Progenitor cell of endocrine pancreas (in vitro differentiated cells): Measurements from ENCODE around the gene CNTN5. TPM values are rescaled to one million over a fixed set of nuclear protein-coding genes. Genes with fewer than 3 reads are reported as not detected.

Source experiments
- DNase-seq: peaks from one replicate; pipeline ENCODE4 v3.0.0; 2021; ENCODE audit warnings: low spot score; ENCODE audit not compliant: unreplicated experiment
- H3K27ac Mint-ChIP-seq: 2 replicates; pipeline ENCODE4 v1.8.0; 2021; ENCODE audit warnings: mild to moderate bottlenecking, moderate library complexity, mixed read lengths
- H3K27me3 Mint-ChIP-seq: 2 replicates; pipeline ENCODE4 v1.8.0; 2021; ENCODE audit warnings: mixed read lengths
- H3K36me3 Mint-ChIP-seq: 2 replicates; pipeline ENCODE4 v1.8.0; 2022; ENCODE audit warnings: mixed read lengths; ENCODE audit not compliant: insufficient read depth
- H3K4me1 Mint-ChIP-seq: 2 replicates; pipeline ENCODE4 v1.8.0; 2021; ENCODE audit warnings: low read depth, mixed read lengths
- H3K4me3 Mint-ChIP-seq: 2 replicates; pipeline ENCODE4 v1.8.0; 2021; ENCODE audit warnings: low read depth, mild to moderate bottlenecking, moderate library complexity, mixed read lengths
- H3K9me3 Mint-ChIP-seq: 2 replicates; pipeline ENCODE4 v1.8.0; 2021; ENCODE audit warnings: low read depth, mixed read lengths
- total RNA-seq: library from RNA; stranded (reverse); gene quantifications from 2 replicates; pipeline ENCODE4 v1.2.1, GENCODE V29; 2021
- TF ChIP-seq, protein P1 (sequence below): fragments of 200-600 bp; sonication (generic); IDR thresholded peaks from one replicate; pipeline ENCODE4 v1.5.0; 2021; ENCODE audit warnings: antibody characterized with exemption, mild to moderate bottlenecking; ENCODE audit not compliant: unreplicated experiment

CNTN5 gene
- total RNA-seq, 1 donor from 2014 or later = 0.50 TPM

GRCh38 chr11:99589771-99590170 lies 569.0 kb downstream of the CNTN5 start:
- Mint-ChIP-seq H3K9me3 (no peaks in the 10 kb centered on the region), H3K27ac (no peak overlapping the region), H3K27me3 (no peaks in the 10 kb centered on the region), H3K4me3 (no peak overlapping the region), H3K36me3 (no peaks in the 10 kb centered on the region), H3K4me1 (no peaks in the 10 kb centered on the region)
- no peak for DNase-seq
- TF ChIP-seq, protein P1, sequence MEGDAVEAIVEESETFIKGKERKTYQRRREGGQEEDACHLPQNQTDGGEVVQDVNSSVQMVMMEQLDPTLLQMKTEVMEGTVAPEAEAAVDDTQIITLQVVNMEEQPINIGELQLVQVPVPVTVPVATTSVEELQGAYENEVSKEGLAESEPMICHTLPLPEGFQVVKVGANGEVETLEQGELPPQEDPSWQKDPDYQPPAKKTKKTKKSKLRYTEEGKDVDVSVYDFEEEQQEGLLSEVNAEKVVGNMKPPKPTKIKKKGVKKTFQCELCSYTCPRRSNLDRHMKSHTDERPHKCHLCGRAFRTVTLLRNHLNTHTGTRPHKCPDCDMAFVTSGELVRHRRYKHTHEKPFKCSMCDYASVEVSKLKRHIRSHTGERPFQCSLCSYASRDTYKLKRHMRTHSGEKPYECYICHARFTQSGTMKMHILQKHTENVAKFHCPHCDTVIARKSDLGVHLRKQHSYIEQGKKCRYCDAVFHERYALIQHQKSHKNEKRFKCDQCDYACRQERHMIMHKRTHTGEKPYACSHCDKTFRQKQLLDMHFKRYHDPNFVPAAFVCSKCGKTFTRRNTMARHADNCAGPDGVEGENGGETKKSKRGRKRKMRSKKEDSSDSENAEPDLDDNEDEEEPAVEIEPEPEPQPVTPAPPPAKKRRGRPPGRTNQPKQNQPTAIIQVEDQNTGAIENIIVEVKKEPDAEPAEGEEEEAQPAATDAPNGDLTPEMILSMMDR = no peak

GRCh38 chr11:99592266-99592665 lies 571.5 kb downstream of the CNTN5 start:
- Mint-ChIP-seq H3K9me3 (no peaks in the 10 kb centered on the region), H3K27me3 (no peaks in the 10 kb centered on the region), H3K4me1 (no peaks in the 10 kb centered on the region), H3K27ac (no peak overlapping the region), H3K36me3 (no peaks in the 10 kb centered on the region), H3K4me3 (no peak overlapping the region)
- TF ChIP-seq, protein P1 = no peak
- no peak for DNase-seq

DNA sequence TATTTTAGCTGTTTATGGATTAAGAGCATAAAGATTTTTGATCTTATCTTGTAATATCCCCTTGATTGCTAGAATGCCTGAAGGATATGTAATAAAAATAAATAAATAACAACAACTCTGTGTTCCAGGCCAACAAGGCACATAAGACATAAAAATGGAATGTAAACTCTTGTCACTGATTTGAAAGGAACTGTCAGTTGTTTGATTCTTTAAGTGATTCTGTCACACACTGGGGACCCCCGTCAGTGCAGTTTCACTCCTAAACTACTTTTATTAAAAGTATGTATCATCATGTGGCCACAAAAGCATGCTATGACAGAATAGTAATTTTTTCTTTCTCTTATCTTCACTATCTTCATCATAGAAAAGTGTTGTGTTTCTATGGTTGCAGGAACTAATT lies 572.4 kb downstream of the CNTN5 start:
- H3K36me3 Mint-ChIP-seq = no peaks in the 10 kb centered on the region
- H3K27ac Mint-ChIP-seq = no peak overlapping the region
- H3K4me1 Mint-ChIP-seq = no peaks in the 10 kb centered on the region
- H3K4me3 Mint-ChIP-seq = no peak overlapping the region
- no peaks in the 10 kb centered on the region for H3K27me3 Mint-ChIP-seq
- TF ChIP-seq, protein P1 = no peak
- DNase-seq = no peak
- no peaks in the 10 kb centered on the region for H3K9me3 Mint-ChIP-seq

DNA sequence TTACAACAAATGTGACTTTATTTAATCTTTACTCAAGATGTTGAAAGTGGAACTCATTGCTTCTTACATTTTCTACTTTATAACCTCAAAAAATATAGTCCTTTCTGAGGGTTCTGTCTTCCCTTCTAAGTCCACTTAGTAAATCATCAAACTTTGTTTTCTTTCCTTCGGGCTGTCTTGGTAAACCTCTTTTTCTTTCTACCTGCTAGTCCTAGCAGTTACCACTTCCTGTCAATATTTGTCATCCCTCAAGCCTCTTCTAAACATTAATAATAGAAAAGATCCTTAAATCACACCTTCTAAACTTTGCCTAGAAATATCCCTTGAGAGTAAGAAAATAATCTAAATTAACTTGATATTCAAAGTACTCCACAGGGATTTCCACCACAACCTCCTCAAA lies 580.4 kb downstream of the CNTN5 start:
- Mint-ChIP-seq H3K27me3 (no peaks in the 10 kb centered on the region), H3K9me3 (no peaks in the 10 kb centered on the region), H3K27ac (no peak overlapping the region), H3K4me1 (no peaks in the 10 kb centered on the region), H3K36me3 (no peaks in the 10 kb centered on the region), H3K4me3 (no peak overlapping the region)
- TF ChIP-seq, protein P1 = no peak
- no peak for DNase-seq

GRCh38 chr11:99614352-99614751 lies 593.6 kb downstream of the CNTN5 start:
- no peak for DNase-seq
- Mint-ChIP-seq H3K4me1 (no peaks in the 10 kb centered on the region), H3K27me3 (no peaks in the 10 kb centered on the region), H3K27ac (no peak overlapping the region), H3K9me3 (no peaks in the 10 kb centered on the region), H3K36me3 (no peaks in the 10 kb centered on the region), H3K4me3 (no peak overlapping the region)
- TF ChIP-seq, protein P1 = no peak
